ENCODE data around the gene NDUFAF2.

DNA sequence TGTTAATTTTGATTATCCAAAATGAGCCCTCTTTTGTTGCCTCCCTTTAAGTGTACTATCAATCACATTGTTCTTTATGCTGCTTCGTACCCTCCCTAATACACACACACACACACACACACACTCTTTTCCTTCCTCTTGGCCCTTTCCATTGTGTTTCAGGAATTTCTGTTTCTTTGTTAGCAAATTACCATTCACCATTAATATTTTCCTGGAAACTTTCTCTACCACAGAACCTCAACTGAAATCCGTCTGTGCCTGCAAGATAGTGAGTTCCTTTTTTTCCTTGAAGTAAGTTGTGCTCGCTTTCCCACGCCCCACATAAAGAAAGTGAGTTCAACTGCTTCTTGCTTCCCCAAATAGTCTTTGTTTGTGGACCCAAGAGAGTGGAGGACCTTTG, 155.4 kb downstream of the NDUFAF2 start:
- TF ChIP-seq, protein P1, sequence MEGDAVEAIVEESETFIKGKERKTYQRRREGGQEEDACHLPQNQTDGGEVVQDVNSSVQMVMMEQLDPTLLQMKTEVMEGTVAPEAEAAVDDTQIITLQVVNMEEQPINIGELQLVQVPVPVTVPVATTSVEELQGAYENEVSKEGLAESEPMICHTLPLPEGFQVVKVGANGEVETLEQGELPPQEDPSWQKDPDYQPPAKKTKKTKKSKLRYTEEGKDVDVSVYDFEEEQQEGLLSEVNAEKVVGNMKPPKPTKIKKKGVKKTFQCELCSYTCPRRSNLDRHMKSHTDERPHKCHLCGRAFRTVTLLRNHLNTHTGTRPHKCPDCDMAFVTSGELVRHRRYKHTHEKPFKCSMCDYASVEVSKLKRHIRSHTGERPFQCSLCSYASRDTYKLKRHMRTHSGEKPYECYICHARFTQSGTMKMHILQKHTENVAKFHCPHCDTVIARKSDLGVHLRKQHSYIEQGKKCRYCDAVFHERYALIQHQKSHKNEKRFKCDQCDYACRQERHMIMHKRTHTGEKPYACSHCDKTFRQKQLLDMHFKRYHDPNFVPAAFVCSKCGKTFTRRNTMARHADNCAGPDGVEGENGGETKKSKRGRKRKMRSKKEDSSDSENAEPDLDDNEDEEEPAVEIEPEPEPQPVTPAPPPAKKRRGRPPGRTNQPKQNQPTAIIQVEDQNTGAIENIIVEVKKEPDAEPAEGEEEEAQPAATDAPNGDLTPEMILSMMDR (IDR thresholded peaks at IDR 0.05; ENCODE audit: borderline replicate concordance, extremely low read depth, low read length, poor library complexity, severe bottlenecking): no peak
- no peak for TF ChIP-seq EZH2 (IDR thresholded peaks at IDR 0.05; ENCODE audit: borderline replicate concordance, low read depth, low read length, severe bottlenecking)
